ENCODE data around the gene PRAMEF12. TPM values are rescaled to one million over a fixed set of nuclear protein-coding genes. Genes with fewer than 3 reads are reported as not detected.
"Not testable (repeated sequence)": the region's sequence is repeated elsewhere in the genome, so short reads cannot be mapped to it uniquely, and the experiment has no call there.

The PRAMEF12 gene
- not detected for total RNA-seq
- not detected for total RNA-seq (2013)
- 0 to 0.05 (median 0) reads per million in 29 experiments for total RNA-seq

DNA sequence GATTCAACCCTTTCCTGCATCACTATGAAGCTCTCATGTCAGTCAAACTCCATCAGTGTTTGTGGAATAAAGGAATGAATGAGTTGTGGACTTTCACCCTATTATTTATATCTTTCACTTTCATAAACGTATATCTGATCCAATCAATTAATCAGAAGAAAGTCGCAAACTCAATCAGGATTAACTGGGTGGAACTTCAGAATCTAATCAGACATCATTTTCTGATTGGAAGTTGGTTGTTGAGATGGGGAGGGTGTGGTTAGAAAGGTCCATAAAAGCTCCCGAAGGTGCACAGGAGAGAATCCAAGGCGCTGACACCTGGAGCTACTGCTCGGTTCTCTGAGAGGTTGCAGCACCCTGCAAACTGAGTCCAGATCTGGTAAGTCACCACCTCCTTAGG lies at the start of gene PRAMEF12:
Gene PRAMEF12 (plus strand): TSS at position 301 of the 400 bp plus-strand sequence. CDS start 1,130 bp downstream, outside the sequence.
- Histone ChIP-seq H3K4me3 (ENCODE audit: control insufficient read depth in 1 of 2, extremely low read depth in 1 of 2, low read length in 1 of 2) (no peak within 1 kb of the TSS), H3K27ac (ENCODE audit: low read length) (no peak within 1 kb of the TSS), H3K4me1 (ENCODE audit: control insufficient read depth in 1 of 2, extremely low read depth in 1 of 2, insufficient read depth in 2 of 2, low read length in 2 of 2) (no peaks in the 10 kb centered on the region), H3K9me3 (no peaks in the 10 kb centered on the region), H3K36me3 (ENCODE audit: control insufficient read depth in 2 of 2, extremely low read depth in 1 of 2, insufficient read depth in 1 of 2, low read length in 1 of 2) (no peaks in the 10 kb centered on the region), H3K27me3 (replicated peaks in 1 of 2; ENCODE audit: control insufficient read depth in 2 of 2, extremely low read depth in 1 of 2, insufficient read depth in 2 of 2, low read length in 1 of 2) (peaks cover 0 to 54% of the 10 kb centered on the region in 2 experiments)
- H3K9me3 Mint-ChIP-seq = no peaks in the 10 kb centered on the region
- peaks cover 5% of the 10 kb centered on the region for H3K36me3 Mint-ChIP-seq
- 94% methylated on average over 3 of the region's 5 CpGs for WGBS (ENCODE audit: insufficient coverage)
- DNase-seq (no peak), ATAC-seq (replicated peaks in 1 of 4) (no peak)
- no peaks in the 10 kb centered on the region for H3K4me1 Mint-ChIP-seq
- no peak within 1 kb of the TSS for H3K27ac Mint-ChIP-seq
- H3K27me3 Mint-ChIP-seq = peaks cover 41 to 46% of the 10 kb centered on the region in 2 donors
- no peak within 1 kb of the TSS for H3K4me3 Mint-ChIP-seq
- ChIA-PET CTCF (no interaction called here), POLR2A (no interaction called here)

DNA sequence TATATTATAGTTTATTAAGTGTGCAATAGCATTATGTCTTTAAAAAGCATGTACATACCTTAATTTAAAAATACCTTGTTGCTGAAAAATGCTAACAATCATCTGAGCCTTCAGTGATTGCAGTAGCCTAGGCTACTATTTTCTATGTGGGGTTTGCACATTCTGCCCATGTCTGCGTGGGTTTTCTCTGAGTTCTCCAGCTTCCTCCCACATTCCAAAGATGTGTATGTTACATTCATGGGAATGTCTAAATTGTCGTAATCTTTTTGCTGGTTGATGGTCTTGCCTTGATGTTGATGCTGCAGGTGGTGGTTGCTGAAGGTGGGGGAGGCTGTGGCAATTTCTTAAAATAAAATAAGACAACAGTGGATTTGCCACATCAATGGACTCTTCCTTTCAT lies 45.1 kb upstream of the PRAMEF12 start:
- H3K4me1 ChIP-seq (ENCODE audit: control insufficient read depth in 1 of 2, extremely low read depth in 1 of 2, insufficient read depth in 2 of 2, low read length in 2 of 2) = no peaks in the 10 kb centered on the region
- peaks cover 5 to 28% (median 15%) of the 10 kb centered on the region in 3 donors for H3K9me3 Mint-ChIP-seq
- peaks cover 0 to 15% of the 10 kb centered on the region in 2 experiments for H3K27me3 ChIP-seq (replicated peaks in 1 of 2; ENCODE audit: control insufficient read depth in 2 of 2, extremely low read depth in 1 of 2, insufficient read depth in 2 of 2, low read length in 1 of 2)
- POLR2A ChIA-PET = no interaction called here
- ATAC-seq (replicated peaks in 1 of 4) (no peak), DNase-seq (no peak)
- H3K4me3 ChIP-seq (ENCODE audit: control insufficient read depth in 1 of 2, extremely low read depth in 1 of 2, low read length in 1 of 2) = no peak overlapping the region
- H3K4me3 Mint-ChIP-seq = no peak overlapping the region
- no peaks in the 10 kb centered on the region for H3K36me3 ChIP-seq (ENCODE audit: control insufficient read depth in 2 of 2, extremely low read depth in 1 of 2, insufficient read depth in 1 of 2, low read length in 1 of 2)
- H3K27ac Mint-ChIP-seq = no peak overlapping the region
- CTCF ChIA-PET = no interaction called here
- no peak overlapping the region for H3K27ac ChIP-seq (ENCODE audit: low read length)
- no peaks in the 10 kb centered on the region for H3K36me3 Mint-ChIP-seq
- no CpG with 5 or more reads among the region's 2 CpGs for WGBS (ENCODE audit: insufficient coverage)
- H3K27me3 Mint-ChIP-seq = peaks cover 42 to 53% of the 10 kb centered on the region in 2 donors
- H3K4me1 Mint-ChIP-seq = no peaks in the 10 kb centered on the region
- H3K9me3 ChIP-seq = peaks cover 3% of the 10 kb centered on the region

GRCh38 chr1:12730156-12730555 lies 43.4 kb upstream of the PRAMEF12 start:
- peaks cover 11 to 28% (median 15%) of the 10 kb centered on the region in 3 donors for H3K9me3 Mint-ChIP-seq

GRCh38 chr1:12731084-12731483 lies 42.5 kb upstream of the PRAMEF12 start:
- peaks cover 59 to 73% of the 10 kb centered on the region in 2 donors for H3K27me3 Mint-ChIP-seq

More at GRCh38 chr1:12730156-12730555, 43.4 kb upstream of the PRAMEF12 start:
- Histone ChIP-seq H3K4me1 (ENCODE audit: control insufficient read depth in 1 of 2, extremely low read depth in 1 of 2, insufficient read depth in 2 of 2, low read length in 2 of 2) (no peaks in the 10 kb centered on the region), H3K27ac (ENCODE audit: low read length) (no peak overlapping the region), H3K9me3 (peaks cover 3% of the 10 kb centered on the region), H3K36me3 (ENCODE audit: control insufficient read depth in 2 of 2, extremely low read depth in 1 of 2, insufficient read depth in 1 of 2, low read length in 1 of 2) (no peaks in the 10 kb centered on the region), H3K4me3 (ENCODE audit: control insufficient read depth in 1 of 2, extremely low read depth in 1 of 2, low read length in 1 of 2) (no peak overlapping the region), H3K27me3 (replicated peaks in 1 of 2; ENCODE audit: control insufficient read depth in 2 of 2, extremely low read depth in 1 of 2, insufficient read depth in 2 of 2, low read length in 1 of 2) (peaks cover 0 to 15% of the 10 kb centered on the region in 2 experiments)
- Mint-ChIP-seq H3K27ac (no peak overlapping the region), H3K27me3 (peaks cover 56 to 67% of the 10 kb centered on the region in 2 donors), H3K4me3 (no peak overlapping the region), H3K4me1 (no peaks in the 10 kb centered on the region), H3K36me3 (no peaks in the 10 kb centered on the region)
- POLR2A ChIA-PET = no interaction called here
- DNase-seq = no peak
- ATAC-seq (replicated peaks in 1 of 4) = no peak
- CTCF ChIA-PET = no interaction called here
- WGBS (ENCODE audit: insufficient coverage) = no CpG with 5 or more reads among the region's 1 CpG

GRCh38 chr1:12734651-12735050 lies 38.9 kb upstream of the PRAMEF12 start:
- Histone ChIP-seq H3K4me3 (ENCODE audit: control insufficient read depth in 1 of 2, extremely low read depth in 1 of 2, low read length in 1 of 2) (no peak overlapping the region), H3K4me1 (ENCODE audit: control insufficient read depth in 1 of 2, extremely low read depth in 1 of 2, insufficient read depth in 2 of 2, low read length in 2 of 2) (no peaks in the 10 kb centered on the region), H3K36me3 (ENCODE audit: control insufficient read depth in 2 of 2, extremely low read depth in 1 of 2, insufficient read depth in 1 of 2, low read length in 1 of 2) (no peaks in the 10 kb centered on the region), H3K27me3 (replicated peaks in 1 of 2; ENCODE audit: control insufficient read depth in 2 of 2, extremely low read depth in 1 of 2, insufficient read depth in 2 of 2, low read length in 1 of 2) (no peaks in the 10 kb centered on the region), H3K9me3 (peaks cover 5% of the 10 kb centered on the region), H3K27ac (ENCODE audit: low read length) (no peak overlapping the region)
- Mint-ChIP-seq H3K9me3 (peaks cover 15 to 41% (median 23%) of the 10 kb centered on the region in 3 donors), H3K27ac (no peak overlapping the region), H3K4me1 (no peaks in the 10 kb centered on the region), H3K4me3 (no peak overlapping the region), H3K27me3 (peaks cover 74 to 76% of the 10 kb centered on the region in 2 donors), H3K36me3 (no peaks in the 10 kb centered on the region)
- DNase-seq (no peak), ATAC-seq (replicated peaks in 1 of 4) (no peak)
- WGBS (ENCODE audit: insufficient coverage) = 100% methylated on average over 1 of the region's 3 CpGs
- CTCF ChIA-PET = no interaction called here
- POLR2A ChIA-PET = no interaction called here

More at GRCh38 chr1:12731084-12731483, 42.5 kb upstream of the PRAMEF12 start:
- H3K9me3 ChIP-seq; H3K4me3 ChIP-seq (ENCODE audit: control insufficient read depth in 1 of 2, extremely low read depth in 1 of 2, low read length in 1 of 2); H3K4me1 Mint-ChIP-seq; DNase-seq; ATAC-seq (replicated peaks in 1 of 4); H3K4me1 ChIP-seq (ENCODE audit: control insufficient read depth in 1 of 2, extremely low read depth in 1 of 2, insufficient read depth in 2 of 2, low read length in 2 of 2); H3K4me3 Mint-ChIP-seq; H3K27ac Mint-ChIP-seq; H3K36me3 Mint-ChIP-seq; H3K36me3 ChIP-seq (ENCODE audit: control insufficient read depth in 2 of 2, extremely low read depth in 1 of 2, insufficient read depth in 1 of 2, low read length in 1 of 2); H3K27ac ChIP-seq (ENCODE audit: low read length); POLR2A ChIA-PET; CTCF ChIA-PET: not testable (repeated sequence)
- H3K9me3 Mint-ChIP-seq = peaks cover 15 to 34% (median 19%) of the 10 kb centered on the region in 3 donors
- WGBS (ENCODE audit: insufficient coverage) = no CpG with 5 or more reads among the region's 2 CpGs
- peaks cover 0 to 11% of the 10 kb centered on the region in 2 experiments for H3K27me3 ChIP-seq (replicated peaks in 1 of 2; ENCODE audit: control insufficient read depth in 2 of 2, extremely low read depth in 1 of 2, insufficient read depth in 2 of 2, low read length in 1 of 2)

GRCh38 chr1:12738934-12739333 lies 34.6 kb upstream of the PRAMEF12 start:
- ChIA-PET CTCF (no interaction called here), POLR2A (no interaction called here)
- ATAC-seq (replicated peaks in 1 of 4) (no peak), DNase-seq (no peak)
- H3K27me3 Mint-ChIP-seq = peaks cover 59 to 66% of the 10 kb centered on the region in 2 donors
- H3K4me3 ChIP-seq (ENCODE audit: control insufficient read depth in 1 of 2, extremely low read depth in 1 of 2, low read length in 1 of 2) = no peak overlapping the region
- H3K27ac Mint-ChIP-seq = no peak overlapping the region
- H3K36me3 ChIP-seq (ENCODE audit: control insufficient read depth in 2 of 2, extremely low read depth in 1 of 2, insufficient read depth in 1 of 2, low read length in 1 of 2) = no peaks in the 10 kb centered on the region
- no peak overlapping the region for H3K4me3 Mint-ChIP-seq
- H3K36me3 Mint-ChIP-seq = no peaks in the 10 kb centered on the region
- H3K27me3 ChIP-seq (replicated peaks in 1 of 2; ENCODE audit: control insufficient read depth in 2 of 2, extremely low read depth in 1 of 2, insufficient read depth in 2 of 2, low read length in 1 of 2) = peaks cover 0 to 12% of the 10 kb centered on the region in 2 experiments
- H3K4me1 Mint-ChIP-seq = no peaks in the 10 kb centered on the region
- H3K9me3 Mint-ChIP-seq = peaks cover 4 to 21% (median 16%) of the 10 kb centered on the region in 3 donors
- WGBS (ENCODE audit: insufficient coverage) = no CpG with 5 or more reads among the region's 1 CpG
- H3K27ac ChIP-seq (ENCODE audit: low read length) = no peak overlapping the region
- H3K4me1 ChIP-seq (ENCODE audit: control insufficient read depth in 1 of 2, extremely low read depth in 1 of 2, insufficient read depth in 2 of 2, low read length in 2 of 2) = no peaks in the 10 kb centered on the region
- H3K9me3 ChIP-seq = peaks cover 2% of the 10 kb centered on the region

DNA sequence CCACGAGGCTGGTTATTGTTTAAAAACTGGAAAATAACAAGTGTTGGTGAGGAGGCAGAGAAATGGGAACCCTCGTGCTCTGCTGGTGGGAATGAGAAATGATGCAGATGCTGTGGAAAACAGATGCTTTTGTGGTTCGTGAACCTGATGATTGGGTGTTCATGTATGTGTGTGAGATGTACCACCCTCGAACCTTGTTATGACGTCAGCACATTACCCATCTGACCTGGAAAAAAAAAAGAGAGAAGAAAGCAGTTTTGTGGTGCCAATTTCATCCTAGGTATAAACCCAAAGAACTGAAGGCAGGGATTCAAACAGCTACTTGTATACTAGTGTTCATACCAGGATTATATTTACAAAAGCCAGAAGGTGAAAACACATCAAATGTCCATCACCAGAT lies 33.9 kb upstream of the PRAMEF12 start:
- no peak for ATAC-seq (replicated peaks in 1 of 4)
- H3K27me3 ChIP-seq (replicated peaks in 1 of 2; ENCODE audit: control insufficient read depth in 2 of 2, extremely low read depth in 1 of 2, insufficient read depth in 2 of 2, low read length in 1 of 2) = peaks cover 0 to 12% of the 10 kb centered on the region in 2 experiments
- peaks cover 58 to 65% of the 10 kb centered on the region in 2 donors for H3K27me3 Mint-ChIP-seq
- 61% methylated on average over 2 of the region's 5 CpGs for whole genome bisulfite sequencing (ENCODE audit: insufficient coverage)
- H3K9me3 ChIP-seq = peaks cover 2% of the 10 kb centered on the region
- no peak overlapping the region for H3K4me3 Mint-ChIP-seq
- no peak overlapping the region for H3K4me3 ChIP-seq (ENCODE audit: control insufficient read depth in 1 of 2, extremely low read depth in 1 of 2, low read length in 1 of 2)
- CTCF ChIA-PET = no interaction called here
- POLR2A ChIA-PET = no interaction called here
- H3K36me3 ChIP-seq (ENCODE audit: control insufficient read depth in 2 of 2, extremely low read depth in 1 of 2, insufficient read depth in 1 of 2, low read length in 1 of 2) = no peaks in the 10 kb centered on the region
- H3K27ac ChIP-seq (ENCODE audit: low read length) = no peak overlapping the region
- no peak for DNase-seq
- no peaks in the 10 kb centered on the region for H3K4me1 Mint-ChIP-seq
- no peaks in the 10 kb centered on the region for H3K4me1 ChIP-seq (ENCODE audit: control insufficient read depth in 1 of 2, extremely low read depth in 1 of 2, insufficient read depth in 2 of 2, low read length in 2 of 2)
- no peak overlapping the region for H3K27ac Mint-ChIP-seq
- peaks cover 4 to 21% (median 16%) of the 10 kb centered on the region in 3 donors for H3K9me3 Mint-ChIP-seq
- H3K36me3 Mint-ChIP-seq = no peaks in the 10 kb centered on the region
